Smooth muscle cell (in vitro differentiated cells): ENCODE measurements around the gene ACRBP. TPM values are rescaled to one million over a fixed set of nuclear protein-coding genes. Genes with fewer than 3 reads are reported as not detected.
"Not testable (repeated sequence)": the region's sequence is repeated elsewhere in the genome, so short reads cannot be mapped to it uniquely, and the experiment has no call there.

Source experiments
- DNase-seq: peaks from one replicate; lab custom pipeline; 2025; ENCODE audit not compliant: unreplicated experiment; lab: John Stamatoyannopoulos, UW
- H2AFZ ChIP-seq: fragments of 200-600 bp; sonication (generic); 2 replicates; pipeline ENCODE4 v1.6.0; 2016; ENCODE audit warnings: antibody characterized with exemption, low read depth, mild to moderate bottlenecking
- H3F3A ChIP-seq: fragments of 200-600 bp; sonication (generic); 2 replicates; pipeline ENCODE4 v1.6.0; 2017; ENCODE audit warnings: antibody characterized with exemption, low read depth
- H3K27ac ChIP-seq: fragments of 200-600 bp; sonication (generic); 2 replicates; pipeline ENCODE4 v1.5.1; 2016; ENCODE audit warnings: low read depth, mild to moderate bottlenecking
- H3K27me3 ChIP-seq: fragments of 200-600 bp; sonication (generic); 2 replicates; pipeline ENCODE4 v1.6.1; 2016; ENCODE audit warnings: low read depth, mild to moderate bottlenecking
- H3K36me3 ChIP-seq: fragments of 200-600 bp; sonication (generic); 2 replicates; pipeline ENCODE4 v1.5.1; 2016; ENCODE audit warnings: low read depth
- H3K4me1 ChIP-seq: fragments of 200-600 bp; sonication (generic); 2 replicates; pipeline ENCODE4 v1.5.1; 2016; ENCODE audit warnings: low read depth
- H3K4me2 ChIP-seq: fragments of 200-600 bp; sonication (generic); 2 replicates; pipeline ENCODE4 v1.6.0; 2016; ENCODE audit warnings: mild to moderate bottlenecking
- H3K4me3 ChIP-seq: fragments of 200-600 bp; sonication (generic); 2 replicates; pipeline ENCODE4 v1.5.1; 2016; ENCODE audit warnings: mild to moderate bottlenecking
- H3K79me2 ChIP-seq: fragments of 200-600 bp; sonication (generic); 2 replicates; pipeline ENCODE4 v1.6.0; 2016; ENCODE audit warnings: low read depth, mild to moderate bottlenecking
- H3K9ac ChIP-seq: fragments of 200-600 bp; sonication (generic); 2 replicates; pipeline ENCODE4 v1.6.0; 2016; ENCODE audit warnings: low read depth
- H3K9me3 ChIP-seq: fragments of 200-600 bp; sonication (generic); replicated peaks from 2 replicates; pipeline ENCODE4 v1.5.1; 2016; ENCODE audit warnings: low read depth
- H4K20me1 ChIP-seq: fragments of 200-600 bp; sonication (generic); 2 replicates; pipeline ENCODE4 v1.6.0; 2016; ENCODE audit warnings: low read depth
- WGBS: methylation state at CpG from one replicate; pipeline ENCODE4 v1.1.7; 2016; ENCODE audit warnings: low lambda C conversion rate; 5-methylcytosine and 5-hydroxymethylcytosine counted together
- polyA plus RNA-seq: library from polyadenylated mRNA; unstranded; fragments of >200 nt; fragmentation: Nextera tagmentation; extraction: Ambion mirVana; gene quantifications from 2 replicates; pipeline ENCODE4 v1.2.1, GENCODE V29; 2016
- total RNA-seq: library from RNA; depleted of rRNA; stranded (reverse); fragments of >200 nt; gene quantifications from 2 replicates; pipeline ENCODE4 v1.2.3, GENCODE V29; 2014
- TF ChIP-seq, protein P1 (sequence below): fragments of 200-600 bp; sonication (generic); IDR thresholded peaks from 2 replicates; pipeline ENCODE4 v1.5.1; 2017; ENCODE audit warnings: borderline replicate concordance, mild to moderate bottlenecking, antibody characterized with exemption; ENCODE audit not compliant: insufficient read depth, poor library complexity, severe bottlenecking

The ACRBP gene
- total and polyA plus RNA-seq, 2 experiments from 2014 or later = not detected

GRCh38 chr12:6604259-6605029, 42.8 kb downstream of the ACRBP start:
- Histone ChIP-seq H3K4me1 (peaks cover 29% of the 10 kb centered on the region), H3K27me3 (no peaks in the 10 kb centered on the region), H3K9ac (peak overlapping the region; percentile 92), H3K9me3 (no peaks in the 10 kb centered on the region), H3K27ac (peak overlapping the region; percentile 86), H2AFZ (no peak overlapping the region), H3K79me2 (peaks cover 63% of the 10 kb centered on the region), H4K20me1 (peaks cover 72% of the 10 kb centered on the region), H3K4me3 (peak overlapping the region; percentile 96), H3K4me2 (peak overlapping the region; percentile 92), H3K36me3 (peaks cover 11% of the 10 kb centered on the region), H3F3A (peaks cover 16% of the 10 kb centered on the region)
- TF ChIP-seq, protein P1, sequence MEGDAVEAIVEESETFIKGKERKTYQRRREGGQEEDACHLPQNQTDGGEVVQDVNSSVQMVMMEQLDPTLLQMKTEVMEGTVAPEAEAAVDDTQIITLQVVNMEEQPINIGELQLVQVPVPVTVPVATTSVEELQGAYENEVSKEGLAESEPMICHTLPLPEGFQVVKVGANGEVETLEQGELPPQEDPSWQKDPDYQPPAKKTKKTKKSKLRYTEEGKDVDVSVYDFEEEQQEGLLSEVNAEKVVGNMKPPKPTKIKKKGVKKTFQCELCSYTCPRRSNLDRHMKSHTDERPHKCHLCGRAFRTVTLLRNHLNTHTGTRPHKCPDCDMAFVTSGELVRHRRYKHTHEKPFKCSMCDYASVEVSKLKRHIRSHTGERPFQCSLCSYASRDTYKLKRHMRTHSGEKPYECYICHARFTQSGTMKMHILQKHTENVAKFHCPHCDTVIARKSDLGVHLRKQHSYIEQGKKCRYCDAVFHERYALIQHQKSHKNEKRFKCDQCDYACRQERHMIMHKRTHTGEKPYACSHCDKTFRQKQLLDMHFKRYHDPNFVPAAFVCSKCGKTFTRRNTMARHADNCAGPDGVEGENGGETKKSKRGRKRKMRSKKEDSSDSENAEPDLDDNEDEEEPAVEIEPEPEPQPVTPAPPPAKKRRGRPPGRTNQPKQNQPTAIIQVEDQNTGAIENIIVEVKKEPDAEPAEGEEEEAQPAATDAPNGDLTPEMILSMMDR = no peak
- 62% methylated on average over 6 of the region's 6 CpGs for WGBS
- DNase-seq = no peak

DNA sequence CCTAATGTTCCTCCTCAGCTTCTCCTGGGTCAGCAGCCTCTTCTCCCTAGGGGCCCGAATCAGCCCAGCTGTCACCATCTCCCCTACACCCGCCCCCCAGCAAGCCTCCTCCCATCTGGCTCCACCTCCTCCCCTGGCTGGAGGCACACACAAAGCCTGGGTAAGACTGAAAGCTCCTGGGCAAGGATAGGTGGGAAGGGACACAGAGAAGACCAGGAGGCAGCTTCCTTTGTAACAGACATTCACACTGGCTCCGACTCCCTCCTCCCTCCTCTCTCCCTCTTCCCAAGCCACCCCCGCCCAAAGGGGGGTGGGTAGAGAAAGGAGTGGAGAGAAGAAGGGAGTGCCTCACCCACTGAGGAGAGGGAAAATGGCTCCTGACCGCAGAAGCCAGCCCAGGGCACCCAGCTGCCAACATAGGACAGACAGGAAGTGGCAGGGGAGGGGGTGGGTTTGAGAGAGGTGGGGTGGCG, 44.1 kb downstream of the ACRBP start:
- TF ChIP-seq, protein P1 = no peak
- Histone ChIP-seq H3K4me2 (peak overlapping the region; percentile 92), H3K79me2 (peaks cover 70% of the 10 kb centered on the region), H3K27me3 (no peaks in the 10 kb centered on the region), H3K9me3 (no peaks in the 10 kb centered on the region), H3F3A (peaks cover 6% of the 10 kb centered on the region), H2AFZ (no peak overlapping the region), H3K4me1 (peaks cover 29% of the 10 kb centered on the region), H3K4me3 (no peak overlapping the region), H3K9ac (no peak overlapping the region), H4K20me1 (peaks cover 83% of the 10 kb centered on the region), H3K36me3 (peaks cover 16% of the 10 kb centered on the region), H3K27ac (peak overlapping the region; percentile 86)
- 53% methylated on average over 3 of the region's 6 CpGs for WGBS
- no peak for DNase-seq

DNA sequence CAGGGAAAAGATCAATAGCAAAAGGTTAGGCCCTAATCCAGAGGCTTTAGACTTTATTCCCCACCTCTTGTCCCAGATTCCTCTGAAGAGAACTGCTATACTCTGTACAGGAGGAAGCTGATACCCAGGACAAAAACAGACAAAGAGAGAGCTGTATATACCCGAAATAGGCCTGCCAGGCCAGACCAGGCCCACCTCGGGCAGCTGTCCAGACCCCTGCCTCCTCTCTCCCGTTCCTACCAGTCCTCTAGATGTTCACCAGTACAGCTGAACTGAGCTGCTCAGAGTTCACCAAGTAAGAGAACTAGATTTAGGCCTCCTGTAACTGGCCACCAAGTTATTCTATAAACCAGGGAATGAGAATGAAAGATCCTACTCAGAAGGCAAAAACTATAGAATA, 44.7 kb downstream of the ACRBP start:
- 89% methylated on average over 3 of the region's 3 CpGs for WGBS
- no peak for DNase-seq
- Histone ChIP-seq H3K27ac (no peak overlapping the region), H3K9me3 (no peaks in the 10 kb centered on the region), H2AFZ (no peak overlapping the region), H3K4me2 (no peak overlapping the region), H3K79me2 (peaks cover 70% of the 10 kb centered on the region), H3K4me3 (no peak overlapping the region), H3F3A (no peaks in the 10 kb centered on the region), H3K36me3 (peaks cover 16% of the 10 kb centered on the region), H4K20me1 (peaks cover 85% of the 10 kb centered on the region), H3K4me1 (peaks cover 29% of the 10 kb centered on the region), H3K9ac (no peak overlapping the region), H3K27me3 (no peaks in the 10 kb centered on the region)
- TF ChIP-seq, protein P1 = no peak

GRCh38 chr12:6595673-6596072, 51.6 kb downstream of the ACRBP start:
- H3K9me3 ChIP-seq, H3K27ac ChIP-seq, H3K9ac ChIP-seq, H3K4me1 ChIP-seq, H3K27me3 ChIP-seq, DNase-seq, H2AFZ ChIP-seq, H3K4me2 ChIP-seq, H3K4me3 ChIP-seq: not testable (repeated sequence)
- Histone ChIP-seq H3K36me3 (peaks cover 54% of the 10 kb centered on the region), H4K20me1 (peaks cover 73% of the 10 kb centered on the region), H3K79me2 (peaks cover 30% of the 10 kb centered on the region), H3F3A (peaks cover 10% of the 10 kb centered on the region)
- 94% methylated on average over 8 of the region's 10 CpGs for WGBS
